NCI-H187 treated with DMSO at 0.1 percent for 48 hours (cell line): ENCODE measurements around the gene WDR3.
A peak's percentile ranks its signal among the peaks of the same experiment; 100 is the strongest.
"Not testable (repeated sequence)": the region's sequence is repeated elsewhere in the genome, so short reads cannot be mapped to it uniquely, and the experiment has no call there.

Source experiments
- DNase-seq: peaks from one replicate; lab custom pipeline; 2025; lab: John Stamatoyannopoulos, UW

The WDR3 gene

GRCh38 chr1:117929343-117930172 lies at the start of gene WDR3, which contains the start of gene GDAP2:
WDR3 (plus strand) TSS chr1:117929739; CDS start chr1:117933320, 3,581 bp downstream.
GDAP2 (minus strand) TSS chr1:117929621; CDS start chr1:117920357, 9,264 bp downstream.
- peak; percentile 95 for DNase-seq

- DNase-seq, result no peak
These were observed 45.9 kb upstream of the WDR3 start for GRCh38 chr1:117883616-117884015.

- no peak for DNase-seq
These were observed 43.3 kb upstream of the WDR3 start for GRCh38 chr1:117886101-117886795.

- no peak for DNase-seq
These were observed 39.1 kb upstream of the WDR3 start for GRCh38 chr1:117890452-117890851.

- DNase-seq, result no peak
These were observed 37.0 kb upstream of the WDR3 start for GRCh38 chr1:117892512-117892911.

- no peak for DNase-seq
These were observed 35.5 kb upstream of the WDR3 start for GRCh38 chr1:117894078-117894477.

- peak; percentile 40 for DNase-seq
These were observed 33.9 kb upstream of the WDR3 start for GRCh38 chr1:117895482-117896114.

GRCh38 chr1:117897551-117897950 lies 32.0 kb upstream of the WDR3 start:
- DNase-seq, result no peak

- DNase-seq, result no peak
These were observed 29.7 kb upstream of the WDR3 start for GRCh38 chr1:117899801-117900200.

GRCh38 chr1:117902944-117903343 lies 26.6 kb upstream of the WDR3 start:
- DNase-seq, result no peak

- no peak for DNase-seq
These were observed 25.1 kb upstream of the WDR3 start for GRCh38 chr1:117904485-117904884.

GRCh38 chr1:117905019-117905418 lies 24.5 kb upstream of the WDR3 start:
- no peak for DNase-seq

- DNase-seq, result no peak
These were observed 18.5 kb upstream of the WDR3 start for GRCh38 chr1:117911051-117911450.

GRCh38 chr1:117919376-117919775 lies 10.2 kb upstream of the WDR3 start:
- no peak for DNase-seq

- DNase-seq, result no peak
These were observed 7.5 kb upstream of the WDR3 start for GRCh38 chr1:117921991-117922390.

- DNase-seq, result not testable (repeated sequence)
These were observed 6.8 kb upstream of the WDR3 start for GRCh38 chr1:117922717-117923116.

GRCh38 chr1:117925981-117926380 lies 3.6 kb upstream of the WDR3 start:
- DNase-seq, result no peak

GRCh38 chr1:117928881-117929342 lies 627 bp upstream of the WDR3 start:
- peak; percentile 14 for DNase-seq

- DNase-seq, result no peak
These were observed 571 bp downstream of the WDR3 start for GRCh38 chr1:117930173-117930447.

- DNase-seq, result no peak
These were observed 945 bp downstream of the WDR3 start for GRCh38 chr1:117930484-117930883.

- no peak for DNase-seq
These were observed 3.0 kb downstream of the WDR3 start for GRCh38 chr1:117932576-117932975.

GRCh38 chr1:117933769-117934168 lies 4.2 kb downstream of the WDR3 start:
- no peak for DNase-seq

- no peak for DNase-seq
These were observed 12.8 kb downstream of the WDR3 start for GRCh38 chr1:117942293-117942692.
